Ishikawa (cell line): ENCODE data around the gene MAGI1.

Experiments used
- CEBPB ChIP-seq: IDR thresholded peaks from 2 replicates; pipeline ENCODE4 v1.6.1; 2012
- CREB1 ChIP-seq: IDR thresholded peaks from 2 replicates; pipeline ENCODE4 v1.6.1; 2012; ENCODE audit warnings: low read depth
- EGR1 ChIP-seq: IDR thresholded peaks from 2 replicates; pipeline ENCODE4 v1.6.1; 2012
- EP300 ChIP-seq: IDR thresholded peaks from 2 replicates; pipeline ENCODE4 v1.6.1; 2012; ENCODE audit warnings: borderline replicate concordance
- FOXM1 ChIP-seq: IDR thresholded peaks from 2 replicates; pipeline ENCODE4 v1.6.1; 2012; ENCODE audit warnings: low read depth, borderline replicate concordance
- NFIC ChIP-seq: IDR thresholded peaks from 2 replicates; pipeline ENCODE4 v1.6.1; 2012
- RAD21 ChIP-seq: IDR thresholded peaks from 2 replicates; pipeline ENCODE4 v1.6.1; 2012; ENCODE audit warnings: low read depth
- REST ChIP-seq: IDR thresholded peaks from 2 replicates; pipeline ENCODE4 v1.6.1; 2012; ENCODE audit warnings: low read depth, mild to moderate bottlenecking
- TAF1 ChIP-seq: IDR thresholded peaks from 2 replicates; pipeline ENCODE4 v1.6.1; 2012; ENCODE audit warnings: low read depth, mild to moderate bottlenecking
- TCF12 ChIP-seq: IDR thresholded peaks from 2 replicates; pipeline ENCODE4 v1.6.1; 2012; ENCODE audit warnings: low read depth
- TEAD4 ChIP-seq: IDR thresholded peaks from 2 replicates; pipeline ENCODE4 v1.6.1; 2012
- YY1 ChIP-seq: IDR thresholded peaks from 2 replicates; pipeline ENCODE4 v1.6.1; 2012; ENCODE audit warnings: low read depth
- ZBTB7A ChIP-seq: IDR thresholded peaks from 2 replicates; pipeline ENCODE4 v1.6.1; 2012; ENCODE audit warnings: low read depth
- TF ChIP-seq, protein P1 (sequence below): IDR thresholded peaks from 2 replicates; pipeline ENCODE4 v1.6.1; 2012
- TF ChIP-seq, protein P2 (sequence below): IDR thresholded peaks from 2 replicates; pipeline ENCODE4 v1.6.1; 2012

The MAGI1 gene

DNA sequence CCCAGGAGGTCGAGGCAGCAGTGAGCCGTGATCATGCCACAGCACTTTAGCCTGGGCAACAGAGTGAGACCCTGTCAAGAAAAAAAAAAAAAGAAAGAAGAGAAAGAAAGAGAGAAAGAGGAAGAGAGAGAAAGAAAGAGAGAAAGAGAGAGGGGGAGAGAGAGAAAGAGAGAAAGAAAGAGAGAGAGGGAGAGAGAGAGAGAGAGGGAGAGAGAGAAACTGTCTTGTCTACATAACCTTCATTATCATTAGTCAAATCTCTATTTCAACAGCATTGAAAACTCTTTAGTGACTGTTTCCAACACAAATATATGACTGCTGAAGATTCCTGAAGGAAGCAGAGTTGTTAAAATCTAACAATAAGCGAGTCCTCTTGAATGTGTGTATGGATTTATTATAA lies 304.3 kb downstream of the MAGI1 start:
- TF ChIP-seq REST = no peak
- TF ChIP-seq NFIC = no peak
- TF ChIP-seq EP300 = no peak
- TF ChIP-seq FOXM1 = no peak
- TF ChIP-seq, protein P1, sequence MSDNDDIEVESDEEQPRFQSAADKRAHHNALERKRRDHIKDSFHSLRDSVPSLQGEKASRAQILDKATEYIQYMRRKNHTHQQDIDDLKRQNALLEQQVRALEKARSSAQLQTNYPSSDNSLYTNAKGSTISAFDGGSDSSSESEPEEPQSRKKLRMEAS = no peak
- TF ChIP-seq EGR1 = no peak
- no peak for TF ChIP-seq YY1
- TF ChIP-seq TCF12 = no peak

DNA sequence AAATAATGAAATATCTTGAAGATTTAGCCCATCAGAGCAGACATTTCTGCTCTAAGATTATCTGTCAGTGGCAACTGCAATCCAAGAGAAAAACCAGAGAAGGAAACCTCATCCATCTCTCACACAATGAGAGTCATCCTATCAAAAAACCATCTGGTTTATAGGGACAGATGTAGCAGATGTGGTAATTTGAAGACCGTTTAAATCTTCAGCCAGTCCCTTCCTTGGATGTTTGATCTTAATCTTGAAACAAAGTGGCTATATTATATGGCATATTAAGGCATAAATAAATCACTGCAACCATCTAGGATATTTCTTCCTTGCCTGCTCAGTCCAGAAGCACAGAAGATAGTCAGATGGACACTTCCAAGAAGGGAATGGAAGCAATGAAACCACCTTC lies 305.3 kb downstream of the MAGI1 start:
- TF ChIP-seq CREB1 (no peak), NFIC (no peak), EP300 (no peak)

DNA sequence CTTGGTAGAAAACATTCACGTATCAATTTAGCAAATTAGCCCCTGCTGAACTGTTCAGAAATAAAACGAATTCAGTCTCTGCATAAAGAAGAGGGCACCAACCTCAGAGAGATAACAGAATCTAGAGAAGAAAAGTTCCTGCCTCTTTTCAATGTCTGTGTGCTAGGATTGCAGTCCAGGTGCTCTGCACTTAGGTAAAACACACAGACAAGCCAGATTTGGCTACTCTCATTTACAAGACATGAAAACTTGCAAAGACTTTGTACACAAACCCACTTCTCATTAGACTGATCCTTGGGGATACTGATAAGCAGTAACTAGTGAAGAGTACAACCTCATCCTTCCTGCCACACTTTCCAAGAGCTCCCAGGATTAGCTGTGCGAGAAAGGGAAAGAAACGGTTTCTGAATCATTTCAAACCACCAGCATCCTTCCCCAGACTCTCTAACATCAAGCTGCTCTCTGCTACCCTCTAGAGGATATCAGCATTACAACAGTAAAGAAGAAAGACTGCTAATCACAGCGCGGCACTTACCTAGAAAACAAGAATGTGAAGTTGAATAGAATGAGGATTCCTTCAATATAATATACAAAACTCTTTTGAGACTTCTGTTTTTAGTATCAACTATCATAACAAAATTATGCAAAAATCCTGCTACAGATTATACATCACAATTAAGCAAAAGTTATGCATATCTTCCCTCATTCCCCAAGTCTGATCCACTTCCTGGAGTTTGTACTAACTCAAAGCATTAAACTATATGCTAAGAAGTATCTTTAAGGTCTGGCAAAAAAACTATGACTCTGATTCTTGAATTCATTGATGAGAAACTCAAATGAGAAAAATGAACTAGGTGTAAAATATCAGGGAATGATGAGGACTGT lies 306.4 kb downstream of the MAGI1 start:
- TF ChIP-seq RAD21 = peak; percentile 67
- no peak for TF ChIP-seq REST

- no peak for TF ChIP-seq EGR1
- TF ChIP-seq RAD21 = no peak
- no peak for TF ChIP-seq TCF12
- TF ChIP-seq CREB1 = no peak
- no peak for TF ChIP-seq NFIC
- TF ChIP-seq TEAD4 = no peak
- no peak for TF ChIP-seq REST
- no peak for TF ChIP-seq EP300
- TF ChIP-seq FOXM1 = no peak
- no peak for TF ChIP-seq ZBTB7A
- no peak for TF ChIP-seq YY1
- TF ChIP-seq CEBPB = no peak
- TF ChIP-seq, protein P2, sequence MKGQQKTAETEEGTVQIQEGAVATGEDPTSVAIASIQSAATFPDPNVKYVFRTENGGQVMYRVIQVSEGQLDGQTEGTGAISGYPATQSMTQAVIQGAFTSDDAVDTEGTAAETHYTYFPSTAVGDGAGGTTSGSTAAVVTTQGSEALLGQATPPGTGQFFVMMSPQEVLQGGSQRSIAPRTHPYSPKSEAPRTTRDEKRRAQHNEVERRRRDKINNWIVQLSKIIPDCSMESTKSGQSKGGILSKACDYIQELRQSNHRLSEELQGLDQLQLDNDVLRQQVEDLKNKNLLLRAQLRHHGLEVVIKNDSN = no peak
- TF ChIP-seq TAF1 = no peak
- TF ChIP-seq, protein P1 = no peak
These were observed 308.3 kb downstream of the MAGI1 start for GRCh38 chr3:65730449-65730848.

GRCh38 chr3:65729973-65730372 lies 308.7 kb downstream of the MAGI1 start:
- no peak for TF ChIP-seq TAF1
- no peak for TF ChIP-seq RAD21
- TF ChIP-seq TEAD4 = no peak
- TF ChIP-seq REST = no peak
- TF ChIP-seq, protein P1 = no peak
- TF ChIP-seq NFIC = no peak
- no peak for TF ChIP-seq ZBTB7A
- no peak for TF ChIP-seq CREB1
- TF ChIP-seq, protein P2 = no peak
- no peak for TF ChIP-seq CEBPB
- TF ChIP-seq EGR1 = no peak
- TF ChIP-seq EP300 = no peak
- TF ChIP-seq YY1 = no peak
- TF ChIP-seq FOXM1 = no peak
- TF ChIP-seq TCF12 = no peak
